Activated CD4-positive, alpha-beta T cell treated with anti-CD3 and anti-CD28 coated beads, Interleukin-2, amount 50 U/mL, for 1 hour (primary cell): ENCODE measurements around the gene STIP1.

ENCODE experiments used
- DNase-seq: peaks from one replicate; pipeline ENCODE4 v3.0.0-alpha.2; 2020

STIP1 gene

DNA sequence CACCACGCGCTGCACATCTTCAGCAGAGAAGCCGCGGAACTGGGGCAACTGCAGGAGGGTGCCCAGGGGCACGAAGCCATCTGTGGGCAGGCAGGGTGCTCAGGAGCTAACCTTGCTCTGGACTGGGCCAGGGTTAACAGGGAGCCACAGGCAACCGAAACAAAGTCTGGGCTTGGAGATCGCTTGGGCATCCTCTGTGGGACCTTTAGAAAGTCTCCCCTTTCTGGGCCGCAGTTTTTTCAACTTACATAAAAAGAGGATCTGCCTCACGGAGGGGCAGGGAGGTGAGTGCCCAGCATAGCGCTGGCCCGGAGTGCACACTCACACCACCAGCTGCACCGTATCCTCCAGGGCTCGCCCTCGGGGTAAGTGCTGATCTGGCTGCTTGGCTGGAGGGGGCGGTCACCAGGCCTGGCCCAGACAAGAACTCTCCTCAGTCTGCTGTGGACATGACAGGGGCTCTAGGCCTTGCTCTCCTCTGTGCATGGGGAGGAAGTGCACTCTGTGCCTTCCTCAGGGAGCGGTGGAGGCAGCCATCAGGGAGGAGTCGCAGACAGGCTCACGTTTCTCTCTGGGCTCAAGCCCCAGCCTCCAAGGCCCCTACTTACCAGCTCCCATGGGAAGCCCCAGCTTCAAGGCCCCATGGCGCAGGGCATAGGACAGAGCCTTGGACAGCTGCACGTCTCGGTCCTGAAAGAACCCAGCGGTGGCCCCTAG is 39.1 kb downstream of the STIP1 start:
- no peak for DNase-seq

DNA sequence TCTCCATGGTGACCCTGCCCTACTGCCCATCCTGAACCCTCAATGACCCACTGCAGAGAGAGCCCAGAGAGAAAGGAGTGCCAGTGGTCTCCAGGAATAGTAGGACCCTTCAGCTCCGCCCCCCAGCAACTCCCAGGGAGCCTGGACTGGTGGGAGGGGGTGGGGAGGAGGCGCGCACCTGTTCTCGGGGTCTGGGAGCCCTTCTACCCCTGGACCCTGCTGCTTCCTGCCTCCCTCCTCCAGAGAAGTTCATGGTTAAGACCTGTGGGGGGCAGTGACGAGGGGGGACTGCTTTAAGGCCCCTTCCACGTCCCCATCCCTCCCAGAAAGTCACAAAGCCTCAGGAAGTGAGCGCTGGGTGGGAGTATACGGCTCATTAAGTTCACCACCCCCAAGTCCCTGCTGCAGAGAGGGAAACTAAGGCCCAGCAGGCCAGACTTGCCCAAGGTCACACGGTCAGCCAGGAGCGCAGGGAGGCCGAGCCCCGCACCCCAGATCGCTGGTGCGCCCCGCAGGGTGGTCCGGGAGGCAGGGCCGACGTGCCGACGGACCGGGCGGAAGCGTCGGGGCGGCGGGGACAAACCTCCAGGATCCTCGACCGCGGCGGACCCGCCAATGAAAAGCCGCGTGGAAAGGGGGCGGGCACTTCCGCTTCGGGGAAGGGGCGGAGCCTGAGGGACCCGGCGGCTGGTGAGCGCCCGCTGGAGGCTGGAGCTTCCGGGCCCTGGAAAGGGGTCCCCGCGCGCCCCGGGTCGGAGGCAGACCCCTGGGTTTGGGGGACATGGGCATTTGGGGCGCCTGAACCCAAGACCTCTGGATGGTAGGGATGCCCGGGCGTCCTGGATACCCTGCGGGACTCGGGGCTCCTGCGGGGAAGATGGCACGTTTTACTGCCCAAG is 39.9 kb downstream of the STIP1 start, which contains the start of the genes NUDT22 and TRPT1:
NUDT22 (plus strand) TSS at position 667 of the 899 bp plus-strand sequence. CDS start 379 bp downstream, outside the sequence.
TRPT1 (minus strand) TSS at position 579 of the 899 bp plus-strand sequence; CDS start at position 253, 326 bp downstream.
- DNase-seq, result peak; percentile 88

DNA sequence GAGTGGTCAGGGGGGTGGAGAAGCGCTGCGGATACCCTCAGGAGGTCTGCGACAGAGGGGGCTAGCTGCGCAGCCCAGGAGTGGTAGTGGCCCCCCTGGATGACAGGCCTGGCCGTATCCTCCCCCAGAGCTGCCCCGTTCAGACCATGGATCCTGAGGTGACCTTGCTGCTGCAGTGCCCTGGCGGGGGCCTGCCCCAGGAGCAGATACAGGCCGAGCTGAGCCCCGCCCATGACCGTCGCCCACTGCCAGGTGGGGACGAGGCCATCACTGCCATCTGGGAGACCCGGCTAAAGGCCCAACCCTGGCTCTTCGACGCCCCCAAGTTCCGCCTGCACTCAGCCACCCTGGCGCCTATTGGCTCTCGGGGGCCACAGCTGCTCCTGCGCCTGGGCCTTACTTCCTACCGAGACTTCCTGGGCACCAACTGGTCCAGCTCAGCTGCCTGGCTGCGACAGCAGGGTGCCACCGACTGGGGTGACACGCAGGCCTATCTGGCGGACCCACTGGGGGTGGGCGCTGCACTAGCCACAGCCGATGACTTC is 40.6 kb downstream of the STIP1 start:
- DNase-seq, result peak; percentile 41

DNA sequence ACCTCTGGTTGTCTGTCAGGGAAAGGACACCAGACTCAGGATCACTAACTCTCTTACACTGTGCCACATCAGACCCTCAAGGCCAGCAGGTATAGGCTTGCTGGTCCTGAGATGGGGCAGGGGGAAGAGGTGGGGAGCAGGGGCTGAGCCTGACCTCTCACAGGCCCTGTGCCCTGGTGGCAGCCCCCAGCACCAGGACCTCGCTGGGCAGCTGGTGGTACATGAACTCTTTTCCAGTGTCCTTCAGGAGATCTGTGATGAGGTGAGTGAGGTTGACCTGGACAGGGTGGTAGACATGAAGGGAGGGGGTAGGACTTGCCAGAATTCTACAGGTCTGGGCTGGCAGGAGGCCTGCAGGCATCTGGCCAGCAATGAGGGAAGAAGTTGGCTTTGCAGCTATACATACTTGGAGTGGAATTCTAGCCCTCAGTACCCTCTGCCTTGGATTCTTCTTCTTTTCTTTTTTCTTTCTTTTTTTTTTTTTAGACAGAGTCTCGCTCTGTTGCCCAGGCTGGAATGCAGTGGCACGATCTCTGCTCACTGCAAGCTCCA is 41.5 kb downstream of the STIP1 start:
- DNase-seq, result no peak

DNA sequence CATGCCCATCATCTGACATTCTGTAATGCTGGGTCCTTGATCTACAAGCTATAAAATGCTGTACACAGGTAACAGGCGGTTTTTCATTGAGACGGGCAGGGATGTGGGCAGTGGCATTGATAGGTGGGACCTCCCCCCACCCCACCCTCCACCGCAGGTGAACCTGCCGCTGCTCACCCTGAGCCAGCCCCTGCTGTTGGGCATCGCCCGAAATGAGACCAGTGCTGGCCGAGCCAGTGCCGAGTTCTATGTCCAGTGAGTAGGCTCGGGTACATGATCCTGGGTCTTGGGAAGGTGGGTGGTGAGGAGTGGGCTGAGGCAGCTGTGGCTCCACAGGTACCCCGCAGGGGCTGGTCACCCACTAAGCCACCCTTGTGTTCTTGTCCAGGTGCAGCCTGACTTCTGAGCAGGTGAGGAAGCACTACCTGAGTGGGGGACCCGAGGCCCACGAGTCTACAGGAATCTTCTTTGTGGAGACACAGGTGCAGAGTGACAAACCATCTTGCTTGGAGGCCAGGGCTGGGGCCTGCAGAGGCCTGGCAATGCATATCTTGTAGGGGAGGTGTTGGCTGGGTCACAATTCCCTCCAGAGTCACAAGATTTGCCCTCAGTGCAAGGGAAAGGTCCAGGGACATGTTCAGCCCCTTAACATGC is 43.2 kb downstream of the STIP1 start:
- no peak for DNase-seq

DNA sequence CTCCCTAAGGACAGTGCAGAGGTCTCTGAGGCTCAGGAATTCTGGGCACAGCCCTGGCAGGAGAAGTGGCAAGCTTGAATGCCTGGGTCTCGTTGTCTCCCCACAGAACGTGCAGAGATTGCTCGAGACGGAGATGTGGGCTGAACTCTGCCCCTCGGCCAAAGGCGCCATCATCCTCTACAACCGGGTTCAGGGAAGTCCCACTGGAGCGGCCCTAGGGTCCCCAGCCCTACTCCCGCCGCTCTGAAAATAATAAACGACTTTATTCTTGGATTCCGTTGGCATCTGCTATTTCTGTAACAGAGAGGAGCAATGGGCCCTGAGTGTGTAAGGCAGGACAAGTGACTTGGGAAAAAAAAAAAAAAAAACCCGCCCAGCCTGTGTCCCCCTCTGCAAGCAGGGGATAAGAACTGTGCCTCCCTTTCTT is 43.8 kb downstream of the STIP1 start:
- no peak for DNase-seq

DNA sequence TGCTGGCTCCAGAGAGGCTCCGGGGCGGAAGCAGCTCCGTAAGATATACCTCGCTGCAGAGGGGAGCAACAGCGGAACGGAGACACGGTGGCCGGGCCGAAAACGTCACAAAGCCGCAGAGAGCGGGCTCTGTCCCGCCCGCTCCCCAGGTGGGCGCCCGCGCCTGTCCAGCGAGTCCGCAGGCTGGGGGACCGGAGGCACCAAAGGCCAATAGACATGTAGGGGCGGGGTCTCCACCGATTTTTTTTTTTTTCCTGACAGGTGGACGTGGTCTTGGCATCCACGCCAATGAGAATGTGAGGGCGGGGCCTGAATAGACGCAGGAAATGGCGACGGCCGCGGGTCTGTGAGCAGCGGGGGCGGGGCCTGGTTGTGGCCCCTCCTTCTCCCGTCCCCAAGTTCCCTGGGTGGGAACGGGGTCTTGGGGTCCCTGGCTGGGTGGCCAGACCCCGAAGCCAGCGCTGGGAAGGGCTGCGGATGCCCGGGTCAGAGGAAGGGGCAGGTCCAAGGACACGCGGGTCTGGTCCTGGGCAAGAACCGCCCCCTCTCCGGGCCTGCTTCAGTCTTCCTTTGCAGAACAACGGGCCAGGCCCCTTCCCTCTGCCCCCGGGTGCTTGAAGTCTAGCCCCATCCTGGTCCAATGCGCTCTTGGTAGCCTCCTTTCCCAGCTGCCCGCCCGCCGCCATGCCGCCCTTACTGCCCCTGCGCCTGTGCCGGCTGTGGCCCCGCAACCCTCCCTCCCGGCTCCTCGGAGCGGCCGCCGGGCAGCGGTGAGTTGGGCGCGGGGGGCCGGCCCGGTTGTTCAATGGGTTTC is 44.4 kb downstream of the STIP1 start, which contains the start of gene DNAJC4:
DNAJC4 (plus strand) TSS at position 378 of the 814 bp plus-strand sequence; CDS start at position 685, 307 bp downstream.
- peak; percentile 83 for DNase-seq

DNA sequence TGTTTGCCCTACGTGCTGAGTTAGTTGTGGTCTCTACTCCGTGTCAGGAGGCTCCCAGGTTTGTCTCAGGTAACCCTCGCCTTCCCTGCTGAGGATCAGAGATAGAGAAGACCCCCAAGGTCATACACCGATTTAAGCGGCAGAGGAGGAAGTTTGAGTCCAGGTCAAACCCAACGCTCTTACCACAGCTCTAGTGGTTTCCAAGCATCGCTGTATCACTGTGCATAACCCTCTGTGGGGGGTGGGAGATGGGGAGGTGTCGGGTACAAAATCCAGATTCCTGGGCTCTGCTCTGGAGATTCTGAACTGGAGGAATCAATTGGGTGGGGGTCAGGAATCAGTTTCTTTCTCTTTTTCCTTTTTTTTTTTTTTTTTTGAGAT is 45.0 kb downstream of the STIP1 start:
- no peak for DNase-seq

DNA sequence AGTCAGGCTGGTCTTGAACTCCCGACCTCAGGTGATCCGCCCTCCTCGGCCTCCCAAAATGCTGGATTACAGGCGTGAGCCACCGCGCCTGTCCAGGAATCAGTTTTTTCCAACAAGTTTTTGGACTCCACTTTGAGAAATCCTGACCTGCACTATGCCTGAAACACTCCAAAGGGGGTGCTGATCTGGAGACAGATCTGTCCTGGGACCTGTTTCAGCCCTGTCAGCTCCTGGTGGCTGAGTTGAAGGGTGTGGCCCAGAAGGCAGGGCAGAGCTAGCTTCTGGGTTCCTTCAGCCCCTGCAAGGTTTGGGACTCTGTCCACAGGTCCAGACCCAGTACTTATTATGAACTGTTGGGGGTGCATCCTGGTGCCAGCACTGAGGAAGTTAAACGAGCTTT is 45.6 kb downstream of the STIP1 start:
- no peak for DNase-seq

DNA sequence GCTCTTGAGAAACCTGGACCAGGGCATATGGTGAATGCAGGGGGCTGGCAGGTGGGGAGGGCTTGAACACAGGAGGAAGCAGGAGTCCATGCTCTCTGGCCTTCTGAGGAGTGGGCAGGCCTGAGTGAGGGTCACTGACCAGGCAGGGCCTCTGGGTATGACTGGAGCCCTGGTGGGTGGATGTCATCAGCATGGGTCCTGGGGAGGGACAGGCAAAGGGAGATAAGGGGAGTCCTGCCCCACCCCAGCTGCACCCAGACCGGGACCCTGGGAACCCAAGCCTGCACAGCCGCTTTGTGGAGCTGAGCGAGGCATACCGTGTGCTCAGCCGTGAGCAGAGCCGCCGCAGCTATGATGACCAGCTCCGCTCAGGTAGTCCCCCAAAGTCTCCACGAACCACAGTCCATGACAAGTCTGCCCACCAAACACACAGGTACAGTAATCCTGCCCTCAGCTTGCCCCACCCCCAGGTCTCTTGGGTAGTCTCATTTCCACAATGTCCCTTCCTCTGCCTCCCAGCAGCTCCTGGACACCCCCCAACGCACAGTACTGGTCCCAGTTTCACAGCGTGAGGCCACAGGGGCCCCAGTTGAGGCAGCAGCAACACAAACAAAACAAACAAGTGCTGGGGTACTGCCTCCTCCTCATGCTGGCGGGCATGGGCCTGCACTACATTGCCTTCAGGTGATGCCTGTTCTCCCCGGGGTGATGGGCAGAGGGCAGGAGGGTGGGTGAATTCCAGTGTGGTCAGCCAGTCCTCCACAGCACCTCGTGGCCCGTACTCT is 46.4 kb downstream of the STIP1 start:
- no peak for DNase-seq

DNA sequence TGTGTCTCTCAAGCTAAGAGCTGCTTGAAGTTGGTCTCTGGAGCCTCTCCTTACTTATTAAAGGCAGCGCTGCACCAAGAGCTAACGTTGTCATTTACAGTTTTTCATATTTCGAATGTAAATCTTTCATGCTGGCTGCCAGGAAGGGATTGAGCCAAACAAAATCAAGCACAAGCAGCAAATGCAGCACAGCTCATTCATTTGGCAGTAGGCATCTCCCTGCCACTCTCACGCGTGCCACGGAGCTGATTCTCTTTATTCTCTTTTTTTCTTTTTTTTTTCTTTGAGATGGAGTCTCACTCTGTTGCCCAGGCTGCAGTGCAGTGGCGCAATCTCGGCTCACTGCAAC is 47.0 kb downstream of the STIP1 start:
- no peak for DNase-seq

DNA sequence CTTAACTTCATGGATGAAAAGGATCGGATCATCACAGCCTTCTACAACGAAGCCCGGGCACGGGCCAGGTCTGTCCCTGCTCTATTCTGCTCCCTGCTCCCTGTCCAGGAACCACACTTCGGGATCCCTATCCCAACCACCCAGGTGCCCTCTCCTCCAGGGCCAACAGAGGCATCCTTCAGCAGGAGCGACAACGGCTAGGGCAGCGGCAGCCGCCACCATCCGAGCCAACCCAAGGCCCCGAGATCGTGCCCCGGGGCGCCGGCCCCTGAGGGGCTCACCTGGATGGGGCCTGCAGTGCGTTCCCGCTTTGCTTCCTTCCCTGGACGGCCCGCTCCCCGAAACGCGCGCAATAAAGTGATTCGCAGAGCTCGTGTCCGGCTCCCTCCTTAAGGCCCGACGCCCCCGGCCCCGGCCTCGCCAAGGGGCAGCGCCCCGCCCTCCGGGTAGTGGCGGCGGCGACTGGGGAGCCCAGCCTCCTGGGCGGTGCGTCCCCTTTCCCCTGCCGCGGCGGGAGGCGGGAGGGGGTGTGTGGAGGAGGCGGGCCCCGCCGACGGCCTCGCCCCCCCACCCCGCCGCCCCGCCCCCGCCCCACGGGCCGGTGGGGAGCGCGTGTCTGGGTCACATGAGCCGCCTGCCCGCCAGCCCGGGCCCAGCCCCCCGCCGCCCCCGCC is 48.1 kb downstream of the STIP1 start, which contains the start of gene VEGFB:
VEGFB (plus strand) TSS at position 672 of the 674 bp plus-strand sequence. CDS start 250 bp downstream, outside the sequence.
- DNase-seq, result peak; percentile 67

DNA sequence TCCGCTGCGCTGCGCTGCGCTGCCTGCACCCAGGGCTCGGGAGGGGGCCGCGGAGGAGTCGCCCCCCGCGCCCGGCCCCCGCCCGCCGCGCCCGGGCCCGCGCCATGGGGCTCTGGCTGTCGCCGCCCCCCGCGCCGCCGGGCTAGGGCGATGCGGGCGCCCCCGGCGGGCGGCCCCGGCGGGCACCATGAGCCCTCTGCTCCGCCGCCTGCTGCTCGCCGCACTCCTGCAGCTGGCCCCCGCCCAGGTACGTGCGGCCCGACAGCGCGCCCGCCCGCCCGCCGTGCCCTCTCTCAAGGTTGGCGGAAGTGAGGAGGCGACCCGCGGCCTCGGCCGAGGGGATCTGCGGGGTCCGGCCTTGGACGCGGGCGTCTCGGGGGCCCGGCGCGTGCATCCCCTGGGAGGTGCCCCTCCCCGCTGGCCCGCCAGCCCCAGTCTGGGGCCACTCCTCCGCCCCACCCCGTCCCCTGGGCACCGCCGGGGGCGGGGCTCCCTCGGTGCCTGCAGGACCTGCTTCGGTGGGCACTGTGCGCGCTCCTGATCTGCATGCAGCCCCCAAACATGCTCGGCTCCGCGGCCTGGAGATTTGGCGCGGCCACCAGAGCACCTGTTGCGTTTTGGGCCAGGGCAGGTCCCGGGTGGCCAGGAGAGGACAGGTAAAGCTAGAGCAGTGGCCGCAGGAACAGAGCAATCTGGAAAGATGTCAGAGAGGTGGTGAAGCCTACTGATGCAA is 48.8 kb downstream of the STIP1 start:
- DNase-seq, result peak; percentile 34

DNA sequence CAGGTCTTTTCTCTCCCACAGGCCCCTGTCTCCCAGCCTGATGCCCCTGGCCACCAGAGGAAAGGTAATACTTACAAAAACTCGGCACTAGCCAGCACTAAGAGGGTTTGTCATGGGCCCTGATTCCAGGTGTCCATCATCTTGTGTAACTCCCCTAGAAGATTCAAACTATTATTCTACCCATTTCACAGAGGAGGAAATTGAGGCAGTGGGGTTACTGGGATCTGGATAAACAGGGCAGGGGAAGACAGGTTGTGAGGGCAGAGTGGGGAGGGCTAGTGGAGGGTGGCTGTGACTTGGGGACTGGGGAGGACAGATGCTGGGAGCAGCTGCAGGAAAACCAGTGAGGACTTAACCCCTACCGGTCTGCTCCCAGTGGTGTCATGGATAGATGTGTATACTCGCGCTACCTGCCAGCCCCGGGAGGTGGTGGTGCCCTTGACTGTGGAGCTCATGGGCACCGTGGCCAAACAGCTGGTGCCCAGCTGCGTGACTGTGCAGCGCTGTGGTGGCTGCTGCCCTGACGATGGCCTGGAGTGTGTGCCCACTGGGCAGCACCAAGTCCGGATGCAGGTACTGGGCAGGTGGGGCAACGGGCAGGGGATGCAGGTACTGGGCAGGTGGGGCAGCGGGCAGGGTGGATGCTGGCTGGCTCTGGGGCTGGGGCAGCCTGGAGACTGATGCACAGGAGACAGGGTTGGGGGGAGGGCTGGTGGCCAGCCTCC is 49.6 kb downstream of the STIP1 start:
- DNase-seq, result no peak

DNA sequence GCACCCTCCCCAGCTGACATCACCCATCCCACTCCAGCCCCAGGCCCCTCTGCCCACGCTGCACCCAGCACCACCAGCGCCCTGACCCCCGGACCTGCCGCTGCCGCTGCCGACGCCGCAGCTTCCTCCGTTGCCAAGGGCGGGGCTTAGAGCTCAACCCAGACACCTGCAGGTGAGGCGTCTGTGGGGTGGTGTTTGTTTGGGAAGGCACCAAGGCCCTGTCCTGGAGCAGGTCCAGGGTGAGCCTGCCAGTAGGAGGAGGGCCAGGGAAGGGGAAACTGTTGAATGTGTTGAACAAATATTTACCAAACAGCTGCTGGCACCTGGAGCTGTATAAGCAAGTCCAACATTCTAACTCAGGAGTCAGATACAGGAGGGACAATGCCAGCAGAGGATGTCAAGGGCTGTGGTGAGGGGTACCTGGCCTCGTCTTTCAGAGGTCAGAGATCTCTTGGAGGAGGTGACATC is 51.5 kb downstream of the STIP1 start:
- DNase-seq, result no peak

DNA sequence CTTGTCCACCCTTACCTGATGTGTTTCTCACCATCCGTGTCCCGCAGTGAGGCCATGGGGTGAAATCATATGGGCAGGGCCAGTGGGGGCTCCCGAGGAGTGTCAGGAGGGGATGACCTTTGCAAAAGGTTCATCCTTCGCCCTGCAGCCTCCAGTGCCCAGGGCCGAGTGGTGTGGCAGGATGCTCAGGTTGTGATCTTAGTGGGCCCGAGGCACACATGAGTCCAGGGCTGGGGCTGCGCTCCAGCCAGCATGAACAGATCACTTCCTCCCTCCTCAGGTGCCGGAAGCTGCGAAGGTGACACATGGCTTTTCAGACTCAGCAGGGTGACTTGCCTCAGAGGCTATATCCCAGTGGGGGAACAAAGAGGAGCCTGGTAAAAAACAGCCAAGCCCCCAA is 52.1 kb downstream of the STIP1 start:
- DNase-seq, result no peak

DNA sequence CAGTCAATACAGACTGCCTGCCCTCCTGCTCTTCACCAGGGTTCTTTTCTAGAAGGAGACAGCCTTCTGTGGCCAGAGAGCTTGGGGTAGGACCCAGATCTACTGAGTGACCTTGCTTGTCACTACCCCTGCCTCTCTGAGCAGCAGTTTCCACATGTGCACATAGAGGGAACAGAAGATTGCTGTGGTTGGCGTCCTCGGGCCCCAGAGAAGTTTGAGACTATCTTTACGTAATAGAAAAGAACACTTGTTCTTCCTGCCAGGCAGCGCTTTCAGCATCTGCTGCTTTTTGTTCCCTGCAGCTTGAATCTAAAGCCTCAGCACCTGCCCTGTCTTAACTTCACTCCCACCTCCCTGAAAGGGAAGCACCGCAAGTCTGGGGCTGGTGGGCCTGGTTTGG is 53.0 kb downstream of the STIP1 start:
- no peak for DNase-seq

DNA sequence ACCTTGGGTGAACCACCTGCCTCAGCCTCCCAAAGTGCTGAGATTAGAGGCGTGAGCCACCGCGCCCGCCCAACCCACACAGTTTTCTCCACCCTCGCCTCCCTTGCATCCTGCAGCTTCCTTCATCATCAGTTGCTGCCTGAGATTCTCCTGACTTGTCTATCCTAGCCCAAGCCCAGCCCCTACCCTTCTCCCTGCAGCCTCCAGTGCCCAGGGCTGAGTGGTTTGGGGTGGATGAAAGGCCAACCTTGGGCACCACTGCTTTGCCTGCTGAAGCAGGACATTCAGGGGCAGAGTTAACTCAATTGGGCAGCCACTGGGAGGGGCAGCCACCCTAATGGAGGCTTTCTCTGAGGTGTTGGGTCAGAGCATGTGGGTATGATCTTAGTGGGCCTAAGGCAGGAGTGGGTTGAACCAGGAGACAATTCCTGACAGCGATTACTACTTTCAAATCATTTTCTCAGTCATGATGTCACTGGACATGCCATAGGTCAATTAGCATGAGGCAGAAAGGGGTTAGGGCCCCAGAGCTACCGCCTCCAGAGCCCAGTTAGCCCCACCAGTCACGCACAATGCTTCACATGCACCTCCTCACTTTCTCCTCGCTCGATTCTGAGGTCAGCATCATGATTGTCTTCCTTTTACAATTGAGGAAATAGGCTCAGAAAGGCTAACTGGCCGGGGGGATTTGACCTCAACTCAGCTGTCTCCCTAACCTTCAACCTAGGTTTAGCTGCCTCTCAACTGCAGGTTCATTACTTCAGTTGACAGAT is 53.9 kb downstream of the STIP1 start:
- DNase-seq, result no peak
